ENCODE data around the gene SUB1.

The SUB1 gene

GRCh38 chr5:32584646-32585045 lies 711 bp upstream of the SUB1 start:
- TF ChIP-seq BACH2 (CRISPR knock-in tag; IDR thresholded peaks at IDR 0.05; ENCODE audit: borderline replicate concordance): no peak
- no peak for TF ChIP-seq POU6F1 (CRISPR knock-in tag; IDR thresholded peaks at IDR 0.05; ENCODE audit: borderline replicate concordance, low read depth)
- TF ChIP-seq CSDC2 (CRISPR knock-in tag; IDR thresholded peaks at IDR 0.05): no peak
- ATAC-seq: no peak

GRCh38 chr5:32585122-32585445 lies 273 bp upstream of the SUB1 start:
- TF ChIP-seq ZNF70 (CRISPR knock-in tag; IDR thresholded peaks at IDR 0.05): no peak
- TF ChIP-seq ZFP3 (CRISPR knock-in tag; IDR thresholded peaks at IDR 0.05): no peak
- TF ChIP-seq ISL1 (CRISPR knock-in tag; IDR thresholded peaks at IDR 0.05): no peak
- no peak for TF ChIP-seq ARNTL (CRISPR knock-in tag; IDR thresholded peaks at IDR 0.05; ENCODE audit: borderline replicate concordance, low read depth)
- no peak for TF ChIP-seq POU6F1 (CRISPR knock-in tag; IDR thresholded peaks at IDR 0.05; ENCODE audit: borderline replicate concordance, low read depth)
- no peak for TF ChIP-seq TCF4 (CRISPR knock-in tag; IDR thresholded peaks at IDR 0.05; ENCODE audit: borderline replicate concordance)
- no peak for TF ChIP-seq PPARA (CRISPR knock-in tag; IDR thresholded peaks at IDR 0.05; ENCODE audit: borderline replicate concordance)

GRCh38 chr5:32586276-32586599 lies 881 bp downstream of the SUB1 start:
- TF ChIP-seq TCF4 (CRISPR knock-in tag; IDR thresholded peaks at IDR 0.05; ENCODE audit: borderline replicate concordance): no peak
- TF ChIP-seq CREB5 (CRISPR knock-in tag; IDR thresholded peaks at IDR 0.05; ENCODE audit: low read depth): no peak
- TF ChIP-seq ZNF565 (CRISPR knock-in tag; conservative IDR thresholded peaks at IDR 0.05; ENCODE audit: low read depth): no peak
- no peak for TF ChIP-seq ESRRG (CRISPR knock-in tag; IDR thresholded peaks at IDR 0.05)
- TF ChIP-seq ARNTL (CRISPR knock-in tag; IDR thresholded peaks at IDR 0.05; ENCODE audit: borderline replicate concordance, low read depth): no peak
- TF ChIP-seq TOX (CRISPR knock-in tag; IDR thresholded peaks at IDR 0.05; ENCODE audit: borderline replicate concordance): no peak
- TF ChIP-seq POU6F1 (CRISPR knock-in tag; IDR thresholded peaks at IDR 0.05; ENCODE audit: borderline replicate concordance, low read depth): no peak
- TF ChIP-seq BACH2 (CRISPR knock-in tag; IDR thresholded peaks at IDR 0.05; ENCODE audit: borderline replicate concordance): no peak
- no peak for TF ChIP-seq ZFP30 (CRISPR knock-in tag; IDR thresholded peaks at IDR 0.05)
- TF ChIP-seq RARB (CRISPR knock-in tag; IDR thresholded peaks at IDR 0.05): no peak
- no peak for TF ChIP-seq SNAI2 (CRISPR knock-in tag; IDR thresholded peaks at IDR 0.05)
- TF ChIP-seq CSDC2 (CRISPR knock-in tag; IDR thresholded peaks at IDR 0.05): no peak
- no peak for TF ChIP-seq ISL1 (CRISPR knock-in tag; IDR thresholded peaks at IDR 0.05)
- TF ChIP-seq ZC3H10 (CRISPR knock-in tag; IDR thresholded peaks at IDR 0.05): no peak
- TF ChIP-seq ZNF70 (CRISPR knock-in tag; IDR thresholded peaks at IDR 0.05): no peak
- no peak for TF ChIP-seq CSRNP3 (CRISPR knock-in tag; IDR thresholded peaks at IDR 0.05)
- TF ChIP-seq PPARA (CRISPR knock-in tag; IDR thresholded peaks at IDR 0.05; ENCODE audit: borderline replicate concordance): no peak
- TF ChIP-seq ZNF8 (CRISPR knock-in tag; IDR thresholded peaks at IDR 0.05): no peak
- no peak for TF ChIP-seq PATZ1 (CRISPR knock-in tag; IDR thresholded peaks at IDR 0.05; ENCODE audit: borderline replicate concordance)
- ATAC-seq: no peak

More at GRCh38 chr5:32585122-32585445, 273 bp upstream of the SUB1 start:
- ATAC-seq: no peak
